T-helper 2 cell treated with Interferon-gamma antibody and Interleukin-4, amounts not matched to agents 100 ng/mL and 5 ng/mL, for 36 hours (primary cell): ENCODE results near the gene NSDHL. TPM values are rescaled to one million over a fixed set of nuclear protein-coding genes. Genes with fewer than 3 reads are reported as not detected.
"Not testable (repeated sequence)": the region's sequence is repeated elsewhere in the genome, so short reads cannot be mapped to it uniquely, and the experiment has no call there.

Experiments used
- intact Hi-C: fragments of 100-400 bp; cut with micrococcal nuclease; formaldehyde crosslinking; loops from one replicate; pipeline ENCODE4 v1.15.1; 2023
- total RNA-seq: library from RNA; stranded (reverse); gene quantifications from 2 replicates; pipeline ENCODE4 v1.2.3, GENCODE V29; 2022

NSDHL gene
- total RNA-seq, 1 donor from 2014 or later: 14.6 TPM

GRCh38 chrX:152910018-152910417, 79.2 kb downstream of the NSDHL start:
- intact Hi-C loops: not testable (repeated sequence)

GRCh38 chrX:152912106-152912505, 81.2 kb downstream of the NSDHL start:
- intact Hi-C loops: no loop called here

GRCh38 chrX:152912641-152913040, 81.8 kb downstream of the NSDHL start:
- intact Hi-C loops: no loop called here

- intact Hi-C loops: no loop called here
These were observed 82.5 kb downstream of the NSDHL start for GRCh38 chrX:152913346-152913745.

GRCh38 chrX:152913910-152914309, 83.0 kb downstream of the NSDHL start:
- intact Hi-C loops: no loop called here

- intact Hi-C loops: no loop called here
These were observed 84.8 kb downstream of the NSDHL start for GRCh38 chrX:152915541-152916241.

- intact Hi-C loops: no loop called here
These were observed 87.1 kb downstream of the NSDHL start for GRCh38 chrX:152917656-152918579.

GRCh38 chrX:152918707-152919106, 87.8 kb downstream of the NSDHL start:
- intact Hi-C loops: no loop called here

Other genes starting within 250 kb of the NSDHL start
- gene GABRQ, start 193.2 kb upstream of the NSDHL start, total RNA-seq: 0.02 TPM in 1 of 2 replicates, not detected in the other
- not detected in 2 replicates for gene MAGEA3, start 132.3 kb upstream of the NSDHL start, total RNA-seq
- not detected in 2 replicates for gene CSAG2, start 121.8 kb upstream of the NSDHL start, total RNA-seq
- not detected in 2 replicates for gene MAGEA2B, start 116.4 kb upstream of the NSDHL start, total RNA-seq
- not detected in 2 replicates for gene CSAG1, start 97.3 kb upstream of the NSDHL start, total RNA-seq
- gene MAGEA12, start 97.3 kb upstream of the NSDHL start, total RNA-seq: not detected in 2 replicates
- not detected in 2 replicates for gene MAGEA2, start 77.2 kb upstream of the NSDHL start, total RNA-seq
- 0.73 TPM in 1 of 2 replicates, not detected in the other for gene CSAG3, start 71.8 kb upstream of the NSDHL start, total RNA-seq
- gene MAGEA6, start 61.4 kb upstream of the NSDHL start, total RNA-seq: not detected in 2 replicates
- gene CETN2, start 306 bp upstream of the NSDHL start, total RNA-seq: 9.1 and 9.5 TPM in 2 replicates
- gene ZNF185, start 67.0 kb downstream of the NSDHL start, total RNA-seq: 0.59 and 0.82 TPM in 2 replicates
- 0.09 and 0.14 TPM in 2 replicates for gene PNMA5, start 163.1 kb downstream of the NSDHL start, total RNA-seq
- 2.5 and 2.6 TPM in 2 replicates for gene PNMA3, start 225.4 kb downstream of the NSDHL start, total RNA-seq
- 0.32 and 0.61 TPM in 2 replicates for gene PNMA6A, start 241.4 kb downstream of the NSDHL start, total RNA-seq